ENCODE results near the gene SOCS3.

SOCS3 gene

GRCh38 chr17:78359997-78360370, at the start of gene SOCS3:
TSS of gene SOCS3 (minus strand) at chr17:78360077. CDS start at chr17:78359095, 982 bp downstream.
- DNase-seq (ENCODE audit: extremely low spot score) = peak; percentile 79
- ChIA-PET POLR2A (no interaction called here), CTCF (interaction anchor here (1.9 kb wide), 1 partner anchor 26 kb away, joined by 6 read pairs; no protein-coding TSS in a partner anchor)
- TF ChIP-seq FOXK2 (IDR thresholded peaks at IDR 0.05) = no peak
- TF ChIP-seq HDGF (IDR thresholded peaks at IDR 0.05; ENCODE audit: borderline replicate concordance) = no peak
- TF ChIP-seq PKNOX1 (IDR thresholded peaks at IDR 0.05) = no peak
- TF ChIP-seq LEF1 (IDR thresholded peaks at IDR 0.05; ENCODE audit: borderline replicate concordance) = no peak
- TF ChIP-seq FOXM1 (IDR thresholded peaks at IDR 0.05; ENCODE audit: borderline replicate concordance) = no peak
- no peak for TF ChIP-seq ZNF384 (IDR thresholded peaks at IDR 0.05)
- TF ChIP-seq CTBP1 (IDR thresholded peaks at IDR 0.05; ENCODE audit: borderline replicate concordance) = no peak
- TF ChIP-seq L3MBTL2 (conservative IDR thresholded peaks at IDR 0.05) = no peak
- no peak for TF ChIP-seq NFRKB (IDR thresholded peaks at IDR 0.05)
- no peak for TF ChIP-seq SP1 (IDR thresholded peaks at IDR 0.05)
- TF ChIP-seq ELF4 (IDR thresholded peaks at IDR 0.05) = no peak
- no peak for TF ChIP-seq BHLHE40 (IDR thresholded peaks at IDR 0.05; ENCODE audit: borderline replicate concordance)
- TF ChIP-seq TARDBP (IDR thresholded peaks at IDR 0.05) = no peak
- no peak for TF ChIP-seq SUZ12 (IDR thresholded peaks at IDR 0.05)
- no peak for TF ChIP-seq FOXA1 (IDR thresholded peaks at IDR 0.05)
- no peak for TF ChIP-seq ARNT (IDR thresholded peaks at IDR 0.05)

GRCh38 chr17:78409191-78409928, 49.5 kb upstream of the SOCS3 start:
- no peak for DNase-seq (ENCODE audit: extremely low spot score)
- TF ChIP-seq TARDBP (IDR thresholded peaks at IDR 0.05) (no peak), FOXA1 (IDR thresholded peaks at IDR 0.05) (no peak), CTBP1 (IDR thresholded peaks at IDR 0.05; ENCODE audit: borderline replicate concordance) (no peak), ARNT (IDR thresholded peaks at IDR 0.05) (no peak), FOXK2 (IDR thresholded peaks at IDR 0.05) (no peak), NFRKB (IDR thresholded peaks at IDR 0.05) (no peak), SUZ12 (IDR thresholded peaks at IDR 0.05) (no peak), ZNF384 (IDR thresholded peaks at IDR 0.05) (no peak), HDGF (IDR thresholded peaks at IDR 0.05; ENCODE audit: borderline replicate concordance) (no peak), PKNOX1 (IDR thresholded peaks at IDR 0.05) (no peak), LEF1 (IDR thresholded peaks at IDR 0.05; ENCODE audit: borderline replicate concordance) (no peak), L3MBTL2 (conservative IDR thresholded peaks at IDR 0.05) (no peak), SP1 (IDR thresholded peaks at IDR 0.05) (no peak)
- CTCF ChIA-PET = interaction anchor here (0.6 to 0.7 kb wide), 2 partner anchors 9 to 17 kb away, joined by 3 read pairs; no protein-coding TSS in a partner anchor
- POLR2A ChIA-PET = no interaction called here

GRCh38 chr17:78408476-78409050, 48.7 kb upstream of the SOCS3 start:
- ChIA-PET POLR2A (interaction anchor here (0.7 kb wide), 1 partner anchor 154 kb away, joined by 3 read pairs; no protein-coding TSS in a partner anchor), CTCF (interaction anchor here (0.6 kb wide), 1 partner anchor 10 kb away, joined by 3 read pairs; no protein-coding TSS in a partner anchor)
- no peak for TF ChIP-seq SUZ12 (IDR thresholded peaks at IDR 0.05)
- TF ChIP-seq L3MBTL2 (conservative IDR thresholded peaks at IDR 0.05) = no peak
- TF ChIP-seq CTBP1 (IDR thresholded peaks at IDR 0.05; ENCODE audit: borderline replicate concordance) = no peak
- TF ChIP-seq ELF4 (IDR thresholded peaks at IDR 0.05) = no peak
- no peak for TF ChIP-seq ARNT (IDR thresholded peaks at IDR 0.05)
- no peak for TF ChIP-seq BHLHE40 (IDR thresholded peaks at IDR 0.05; ENCODE audit: borderline replicate concordance)
- no peak for TF ChIP-seq NFRKB (IDR thresholded peaks at IDR 0.05)
- no peak for TF ChIP-seq SP1 (IDR thresholded peaks at IDR 0.05)
- TF ChIP-seq HDGF (IDR thresholded peaks at IDR 0.05; ENCODE audit: borderline replicate concordance) = no peak
- TF ChIP-seq FOXK2 (IDR thresholded peaks at IDR 0.05) = no peak
- no peak for TF ChIP-seq FOXM1 (IDR thresholded peaks at IDR 0.05; ENCODE audit: borderline replicate concordance)

GRCh38 chr17:78407387-78408000, 47.6 kb upstream of the SOCS3 start:
- CTCF ChIA-PET = no interaction called here
- no peak for DNase-seq (ENCODE audit: extremely low spot score)
- POLR2A ChIA-PET = interaction anchor here (0.7 kb wide), 1 partner anchor 153 kb away, joined by 3 read pairs; no protein-coding TSS in a partner anchor
- no peak for TF ChIP-seq PKNOX1 (IDR thresholded peaks at IDR 0.05)

More at GRCh38 chr17:78408476-78409050, 48.7 kb upstream of the SOCS3 start:
- DNase-seq (ENCODE audit: extremely low spot score) = no peak

GRCh38 chr17:78406920-78407319, 47.0 kb upstream of the SOCS3 start:
- POLR2A ChIA-PET = no interaction called here
- TF ChIP-seq ARNT (IDR thresholded peaks at IDR 0.05) (no peak), TARDBP (IDR thresholded peaks at IDR 0.05) (no peak), SUZ12 (IDR thresholded peaks at IDR 0.05) (no peak), FOXM1 (IDR thresholded peaks at IDR 0.05; ENCODE audit: borderline replicate concordance) (no peak), ELF4 (IDR thresholded peaks at IDR 0.05) (no peak), L3MBTL2 (conservative IDR thresholded peaks at IDR 0.05) (no peak), PKNOX1 (IDR thresholded peaks at IDR 0.05) (no peak), FOXA1 (IDR thresholded peaks at IDR 0.05) (no peak), CTBP1 (IDR thresholded peaks at IDR 0.05; ENCODE audit: borderline replicate concordance) (no peak), ZNF384 (IDR thresholded peaks at IDR 0.05) (no peak), BHLHE40 (IDR thresholded peaks at IDR 0.05; ENCODE audit: borderline replicate concordance) (no peak), NFRKB (IDR thresholded peaks at IDR 0.05) (no peak), SP1 (IDR thresholded peaks at IDR 0.05) (no peak), LEF1 (IDR thresholded peaks at IDR 0.05; ENCODE audit: borderline replicate concordance) (no peak), HDGF (IDR thresholded peaks at IDR 0.05; ENCODE audit: borderline replicate concordance) (no peak)
- no peak for DNase-seq (ENCODE audit: extremely low spot score)
- CTCF ChIA-PET = no interaction called here
